Body of pancreas (tissue), 4 donors: ENCODE data around the gene AFF3. TPM values are rescaled to one million over a fixed set of nuclear protein-coding genes. Genes with fewer than 3 reads are reported as not detected.

Experiments used
- ATAC-seq: fragments of 150-250 bp; one replicate; pipeline ENCODE4 v1.9.1; 2016
- DNase-seq, 4 donors: peaks; one replicate each; pipeline ENCODE4 v3.0.0-alpha.2; 2019
- H3K27ac ChIP-seq, 4 donors: fragments of 200-600 bp; sonication (generic); 1 replicate in 3 of 4; 2 replicates in 1 of 4; pipeline versions ENCODE4 v1.5.1 to v1.6.1; 2016 to 2019; ENCODE audit warnings: mild to moderate bottlenecking in 1 of 4, mixed read lengths in 1 of 4, moderate library complexity in 1 of 4
- H3K27me3 ChIP-seq, 2 donors: fragments of 200-600 bp; sonication (generic); one replicate each; pipeline ENCODE4 v1.6.0; 2016; ENCODE audit warnings: mild to moderate bottlenecking in 1 of 2
- H3K36me3 ChIP-seq, 2 donors: fragments of 200-600 bp; sonication (generic); replicated peaks in 1 of 2; 2 replicates each; pipeline ENCODE4 v1.5.1; 2016; ENCODE audit warnings: low read depth in 2 of 2; ENCODE audit not compliant: insufficient read depth in 1 of 2
- H3K4me1 ChIP-seq: fragments of 200-600 bp; sonication (generic); one replicate; pipeline ENCODE4 v1.6.0; 2016
- H3K4me3 ChIP-seq, 2 donors: fragments of 200-600 bp; sonication (generic); 1 replicate in 1 of 2; 2 replicates in 1 of 2; pipeline ENCODE4 v1.5.1; 2016 to 2019
- H3K9me3 ChIP-seq, 3 donors: fragments of 200-600 bp; sonication (generic); 1 replicate in 2 of 3; 2 replicates in 1 of 3; pipeline ENCODE4 v1.5.1; 2016
- POLR2A ChIP-seq, 3 donors: fragments of 450-650 bp; IDR thresholded peaks; one replicate each; pipeline ENCODE4 v1.6.1; 2016; ENCODE audit warnings: antibody characterized with exemption in 3 of 3, mild to moderate bottlenecking in 2 of 3
- WGBS, 2 donors: methylation state at CpG; one replicate each; pipeline ENCODE4 v1.1.5; 2017; 5-methylcytosine and 5-hydroxymethylcytosine counted together
- intact Hi-C: fragments of 100-400 bp; cut with DNase I; formaldehyde crosslinking; loops from one replicate; pipeline ENCODE4 v1.15.1; 2023
- total RNA-seq, 2 donors: library from RNA; depleted of rRNA; stranded (reverse); fragments of >200 nt; gene quantifications; one replicate each; pipeline ENCODE4 v1.1.0, GENCODE V29; 2016
- TF ChIP-seq, protein P1 (sequence below), 7 experiments: fragments of 450-650 bp in 4 of 7; fragments of 200-600 bp in 3 of 7; sonication (generic) in 3 of 7; IDR thresholded peaks; one replicate each; pipeline ENCODE4 v1.5.1; 2016 to 2019; ENCODE audit warnings: antibody characterized with exemption in 7 of 7

Gene AFF3
- total RNA-seq, 2 donors from 2014 or later, result 0.52 to 0.99 TPM

GRCh38 chr2:99648906-99649789 is 493.2 kb downstream of the AFF3 start:
- Histone ChIP-seq H3K36me3 (no peaks in the 10 kb centered on the region), H3K4me3 (no peak overlapping the region), H3K27me3 (no peaks in the 10 kb centered on the region), H3K9me3 (no peaks in the 10 kb centered on the region), H3K4me1 (peaks cover 5% of the 10 kb centered on the region), H3K27ac (no peak overlapping the region)
- no peak for TF ChIP-seq POLR2A (IDR thresholded peaks at IDR 0.05)
- TF ChIP-seq, protein P1, sequence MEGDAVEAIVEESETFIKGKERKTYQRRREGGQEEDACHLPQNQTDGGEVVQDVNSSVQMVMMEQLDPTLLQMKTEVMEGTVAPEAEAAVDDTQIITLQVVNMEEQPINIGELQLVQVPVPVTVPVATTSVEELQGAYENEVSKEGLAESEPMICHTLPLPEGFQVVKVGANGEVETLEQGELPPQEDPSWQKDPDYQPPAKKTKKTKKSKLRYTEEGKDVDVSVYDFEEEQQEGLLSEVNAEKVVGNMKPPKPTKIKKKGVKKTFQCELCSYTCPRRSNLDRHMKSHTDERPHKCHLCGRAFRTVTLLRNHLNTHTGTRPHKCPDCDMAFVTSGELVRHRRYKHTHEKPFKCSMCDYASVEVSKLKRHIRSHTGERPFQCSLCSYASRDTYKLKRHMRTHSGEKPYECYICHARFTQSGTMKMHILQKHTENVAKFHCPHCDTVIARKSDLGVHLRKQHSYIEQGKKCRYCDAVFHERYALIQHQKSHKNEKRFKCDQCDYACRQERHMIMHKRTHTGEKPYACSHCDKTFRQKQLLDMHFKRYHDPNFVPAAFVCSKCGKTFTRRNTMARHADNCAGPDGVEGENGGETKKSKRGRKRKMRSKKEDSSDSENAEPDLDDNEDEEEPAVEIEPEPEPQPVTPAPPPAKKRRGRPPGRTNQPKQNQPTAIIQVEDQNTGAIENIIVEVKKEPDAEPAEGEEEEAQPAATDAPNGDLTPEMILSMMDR (IDR thresholded peaks at IDR 0.05), result no peak
- 69 to 72% methylated on average over 13 of the region's 13 CpGs for WGBS, 2 donors
- ATAC-seq (no peak), DNase-seq (no peak)
- intact Hi-C loops, result no loop called here

- Histone ChIP-seq H3K4me1 (peaks cover 10% of the 10 kb centered on the region), H3K4me3 (no peak overlapping the region), H3K27me3 (no peaks in the 10 kb centered on the region), H3K36me3 (no peaks in the 10 kb centered on the region), H3K27ac (no peak overlapping the region), H3K9me3 (no peaks in the 10 kb centered on the region)
- TF ChIP-seq, protein P1 (IDR thresholded peaks at IDR 0.05), result no peak
- no peak for TF ChIP-seq POLR2A (IDR thresholded peaks at IDR 0.05)
- DNase-seq (no peak), ATAC-seq (no peak)
- 40 to 44% methylated on average over 4 of the region's 4 CpGs for WGBS, 2 donors
- intact Hi-C loops, result no loop called here
Observed at GRCh38 chr2:99648178-99648844, 494.1 kb downstream of the AFF3 start.

DNA sequence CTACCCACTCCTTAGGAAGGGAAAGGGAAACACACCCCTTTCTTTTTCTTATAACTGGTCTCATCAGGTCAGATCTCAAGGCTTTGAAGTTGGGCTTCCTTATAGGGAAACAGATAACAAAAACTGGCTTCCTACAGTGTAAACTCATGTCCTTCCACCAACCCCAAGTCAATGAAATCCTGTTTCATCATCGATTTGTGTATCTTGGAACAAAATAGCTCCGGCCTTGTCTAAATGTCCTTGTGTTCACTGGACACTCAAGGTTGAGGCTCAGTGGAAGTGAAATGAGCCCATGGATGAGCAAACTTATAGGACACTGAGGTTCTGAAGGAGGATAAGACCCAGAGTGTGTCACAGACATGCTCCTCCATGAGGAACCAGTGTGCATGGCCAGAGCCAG is 496.4 kb downstream of the AFF3 start:
- no peaks in the 10 kb centered on the region for H3K36me3 ChIP-seq
- intact Hi-C loops, result no loop called here
- no peaks in the 10 kb centered on the region for H3K27me3 ChIP-seq
- H3K27ac ChIP-seq, result no peak overlapping the region
- TF ChIP-seq, protein P1 (IDR thresholded peaks at IDR 0.05), result no peak
- no peak for TF ChIP-seq POLR2A (IDR thresholded peaks at IDR 0.05)
- no peak for ATAC-seq
- no peak overlapping the region for H3K4me3 ChIP-seq
- H3K4me1 ChIP-seq, result peaks cover 10% of the 10 kb centered on the region
- 48 to 62% methylated on average over 2 of the region's 2 CpGs for WGBS, 2 donors
- H3K9me3 ChIP-seq, result no peaks in the 10 kb centered on the region
- no peak for DNase-seq

DNA sequence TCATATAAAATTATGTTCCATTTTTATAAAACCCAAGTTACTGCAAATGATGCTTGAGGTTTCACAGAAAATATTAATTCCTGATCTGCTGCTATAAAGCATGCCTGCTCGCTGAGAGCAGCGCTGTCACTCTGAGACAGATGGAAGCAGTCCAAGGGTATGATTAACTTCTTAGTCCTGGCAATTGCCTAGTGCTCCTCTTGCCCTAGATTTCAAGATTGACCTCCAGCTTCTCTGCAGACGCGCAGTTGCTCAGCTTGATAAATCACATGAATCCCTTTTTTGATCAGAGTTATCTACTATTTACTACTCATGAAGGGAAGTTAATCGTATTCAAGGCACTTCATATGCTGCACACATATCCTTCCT is 498.0 kb downstream of the AFF3 start:
- TF ChIP-seq, protein P1 (IDR thresholded peaks at IDR 0.05), result no peak
- no peak for TF ChIP-seq POLR2A (IDR thresholded peaks at IDR 0.05)
- intact Hi-C loops, result no loop called here
- Histone ChIP-seq H3K4me1 (peaks cover 10% of the 10 kb centered on the region), H3K27me3 (no peaks in the 10 kb centered on the region), H3K27ac (no peak overlapping the region), H3K4me3 (no peak overlapping the region), H3K9me3 (no peaks in the 10 kb centered on the region), H3K36me3 (no peaks in the 10 kb centered on the region)
- WGBS, 2 donors, result 22 to 35% methylated on average over 5 of the region's 5 CpGs
- ATAC-seq, result no peak
- peak in 1 of 4 donors; percentile 24 for DNase-seq
